HEK293 (cell line): ENCODE data around the gene FIS1.
"Not testable (repeated sequence)": the region's sequence is repeated elsewhere in the genome, so short reads cannot be mapped to it uniquely, and the experiment has no call there.

Experiments used
- HOXA7 ChIP-seq: sonication (generic); formaldehyde crosslinking; IDR thresholded peaks from 2 replicates; pipeline ENCODE4 v1.8.1; 2022; ENCODE audit warnings: missing genetic modification reagents, borderline replicate concordance
- PRDM1 ChIP-seq: fragments of 450-650 bp; formaldehyde crosslinking; IDR thresholded peaks from 2 replicates; pipeline ENCODE4; 2016; ENCODE audit warnings: missing biosample characterization, missing genetic modification characterization
- TCF7L2 ChIP-seq: IDR thresholded peaks from 2 replicates; pipeline ENCODE4 v1.6.1; 2011; ENCODE audit warnings: low read depth, mild to moderate bottlenecking, inconsistent platforms, low read length, moderate library complexity, borderline replicate concordance
- YY1 ChIP-seq: fragments of 450-650 bp; formaldehyde crosslinking; IDR thresholded peaks from 2 replicates; pipeline ENCODE4 v1.5.1; 2018; ENCODE audit warnings: missing biosample characterization, missing genetic modification characterization
- ZBTB8A ChIP-seq: fragments of 450-650 bp; formaldehyde crosslinking; IDR thresholded peaks from 2 replicates; pipeline ENCODE4 v1.5.1; 2016; ENCODE audit warnings: missing biosample characterization, missing genetic modification characterization
- ZNF777 ChIP-seq: fragments of 450-650 bp; formaldehyde crosslinking; IDR thresholded peaks from 2 replicates; pipeline ENCODE4 v1.5.1; 2017; ENCODE audit warnings: missing biosample characterization, missing genetic modification characterization, borderline replicate concordance

GRCh38 chr7:101199522-101199921, 45.4 kb downstream of the FIS1 start:
- TF ChIP-seq ZBTB8A (tag by site-specific recombination); ZNF777 (tag by site-specific recombination); YY1; TCF7L2; PRDM1; HOXA7: not testable (repeated sequence)
